WTC11 (cell line): ENCODE results near the gene MRPS18B. TPM values are rescaled to one million over a fixed set of nuclear protein-coding genes. Genes with fewer than 3 reads are reported as not detected.

ENCODE experiments used
- ATF1 ChIP-seq: sonication (generic); formaldehyde crosslinking; IDR thresholded peaks from 2 replicates; pipeline ENCODE4 v1.8.1; 2023; ENCODE audit warnings: mild to moderate bottlenecking, moderate library complexity, missing genetic modification reagents
- CREB1 ChIP-seq: sonication (generic); formaldehyde crosslinking; IDR thresholded peaks from 2 replicates; pipeline ENCODE4 v1.8.0; 2023; ENCODE audit warnings: mild to moderate bottlenecking, missing genetic modification reagents
- ESRRA ChIP-seq: sonication (generic); formaldehyde crosslinking; IDR thresholded peaks from 2 replicates; pipeline ENCODE4 v1.8.1; 2022; ENCODE audit warnings: mild to moderate bottlenecking, missing genetic modification reagents, borderline replicate concordance
- ETV6 ChIP-seq: sonication (generic); formaldehyde crosslinking; IDR thresholded peaks from 2 replicates; pipeline ENCODE4 v1.8.1; 2022; ENCODE audit warnings: mild to moderate bottlenecking, missing genetic modification reagents
- FOXK1 ChIP-seq: sonication (generic); formaldehyde crosslinking; IDR thresholded peaks from 2 replicates; pipeline ENCODE4 v1.8.0; 2022; ENCODE audit warnings: mild to moderate bottlenecking, moderate library complexity, missing genetic modification reagents
- GTF2I ChIP-seq: fragments of 250-450 bp; sonication (Bioruptor Pico); conservative IDR thresholded peaks from 2 replicates; pipeline ENCODE4 v1.4.0; 2021; ENCODE audit warnings: mild to moderate bottlenecking
- JAZF1 ChIP-seq: fragments of 250-450 bp; sonication (Bioruptor Pico); IDR thresholded peaks from 2 replicates; pipeline ENCODE4 v1.9.0; 2021; ENCODE audit warnings: moderate library complexity, mild to moderate bottlenecking, inconsistent platforms
- MYBL2 ChIP-seq: sonication (generic); formaldehyde crosslinking; IDR thresholded peaks from 2 replicates; pipeline ENCODE4 v1.8.1; 2023; ENCODE audit warnings: mild to moderate bottlenecking, moderate library complexity, missing genetic modification reagents
- NFATC4 ChIP-seq: fragments of 250-450 bp; sonication (Bioruptor Pico); IDR thresholded peaks from 2 replicates; pipeline ENCODE4 v1.9.0; 2021; ENCODE audit warnings: mild to moderate bottlenecking
- NR1H2 ChIP-seq: sonication (generic); formaldehyde crosslinking; IDR thresholded peaks from 2 replicates; pipeline ENCODE4 v1.9.0; 2021; ENCODE audit warnings: mild to moderate bottlenecking, moderate library complexity, missing genetic modification reagents
- OVOL2 ChIP-seq: fragments of 250-450 bp; sonication (Bioruptor Pico); IDR thresholded peaks from 2 replicates; pipeline ENCODE4 v1.9.0; 2021; ENCODE audit warnings: mild to moderate bottlenecking, borderline replicate concordance
- RELA ChIP-seq: sonication (generic); formaldehyde crosslinking; IDR thresholded peaks from 2 replicates; pipeline ENCODE4 v1.8.1; 2022; ENCODE audit warnings: missing genetic modification reagents, mild to moderate bottlenecking, borderline replicate concordance
- TEAD1 ChIP-seq: sonication (generic); formaldehyde crosslinking; IDR thresholded peaks from 2 replicates; pipeline ENCODE4 v1.8.0; 2022; ENCODE audit warnings: mild to moderate bottlenecking, missing genetic modification reagents
- ZNF121 ChIP-seq: sonication (generic); formaldehyde crosslinking; IDR thresholded peaks from 2 replicates; pipeline ENCODE4 v1.8.0; 2023; ENCODE audit warnings: missing genetic modification reagents
- ZNF138 ChIP-seq: sonication (generic); formaldehyde crosslinking; conservative IDR thresholded peaks from 2 replicates; pipeline ENCODE4 v1.8.1; 2022; ENCODE audit warnings: mild to moderate bottlenecking, moderate library complexity, missing genetic modification reagents
- ZNF423 ChIP-seq: fragments of 250-450 bp; sonication (Bioruptor Pico); IDR thresholded peaks from 2 replicates; pipeline ENCODE4 v2.1.2; 2022; ENCODE audit warnings: mild to moderate bottlenecking, moderate library complexity
- total RNA-seq: library from RNA; stranded (reverse); gene quantifications from 3 replicates; pipeline ENCODE4 v1.2.3, GENCODE V29; 2021
- TF ChIP-seq, protein P1 (sequence below): sonication (generic); formaldehyde crosslinking; IDR thresholded peaks from 2 replicates; pipeline ENCODE4 v1.8.0; 2022; ENCODE audit warnings: mild to moderate bottlenecking, missing genetic modification reagents
- TF ChIP-seq, protein P2 (sequence below): sonication (generic); formaldehyde crosslinking; IDR thresholded peaks from 2 replicates; pipeline ENCODE4 v1.8.1; 2023; ENCODE audit warnings: mild to moderate bottlenecking, moderate library complexity, missing genetic modification reagents
- TF ChIP-seq, protein P3 (sequence below): sonication (generic); formaldehyde crosslinking; IDR thresholded peaks from 2 replicates; pipeline ENCODE4 v1.8.1; 2022; ENCODE audit warnings: missing genetic modification reagents, borderline replicate concordance
- TF ChIP-seq, protein P4 (sequence below): sonication (generic); formaldehyde crosslinking; IDR thresholded peaks from 2 replicates; pipeline ENCODE4 v1.8.1; 2022; ENCODE audit warnings: mild to moderate bottlenecking, missing genetic modification reagents, moderate library complexity, borderline replicate concordance
- TF ChIP-seq, protein P5 (sequence below): fragments of 250-450 bp; sonication (Bioruptor Pico); IDR thresholded peaks from 2 replicates; pipeline ENCODE4 v1.8.0; 2021; ENCODE audit warnings: mild to moderate bottlenecking
- TF ChIP-seq, protein P6 (sequence below): fragments of 250-450 bp; sonication (Bioruptor Pico); IDR thresholded peaks from 2 replicates; pipeline ENCODE4 v1.9.0; 2021; ENCODE audit warnings: moderate library complexity, mild to moderate bottlenecking, inconsistent platforms, borderline replicate concordance
- TF ChIP-seq, protein P7 (sequence below): sonication (generic); formaldehyde crosslinking; IDR thresholded peaks from 2 replicates; pipeline ENCODE4 v1.8.1; 2023; ENCODE audit warnings: mild to moderate bottlenecking, missing genetic modification reagents
- TF ChIP-seq, protein P8 (sequence below): sonication (generic); formaldehyde crosslinking; IDR thresholded peaks from 2 replicates; pipeline ENCODE4 v1.8.0; 2023; ENCODE audit warnings: missing genetic modification reagents
- TF ChIP-seq, protein P9 (sequence below): sonication (generic); formaldehyde crosslinking; IDR thresholded peaks from 2 replicates; pipeline ENCODE4 v1.8.1; 2023; ENCODE audit warnings: mild to moderate bottlenecking, missing genetic modification reagents, borderline replicate concordance

MRPS18B gene
- total RNA-seq, 1 experiment from 2014 or later, result 67.8 TPM

DNA sequence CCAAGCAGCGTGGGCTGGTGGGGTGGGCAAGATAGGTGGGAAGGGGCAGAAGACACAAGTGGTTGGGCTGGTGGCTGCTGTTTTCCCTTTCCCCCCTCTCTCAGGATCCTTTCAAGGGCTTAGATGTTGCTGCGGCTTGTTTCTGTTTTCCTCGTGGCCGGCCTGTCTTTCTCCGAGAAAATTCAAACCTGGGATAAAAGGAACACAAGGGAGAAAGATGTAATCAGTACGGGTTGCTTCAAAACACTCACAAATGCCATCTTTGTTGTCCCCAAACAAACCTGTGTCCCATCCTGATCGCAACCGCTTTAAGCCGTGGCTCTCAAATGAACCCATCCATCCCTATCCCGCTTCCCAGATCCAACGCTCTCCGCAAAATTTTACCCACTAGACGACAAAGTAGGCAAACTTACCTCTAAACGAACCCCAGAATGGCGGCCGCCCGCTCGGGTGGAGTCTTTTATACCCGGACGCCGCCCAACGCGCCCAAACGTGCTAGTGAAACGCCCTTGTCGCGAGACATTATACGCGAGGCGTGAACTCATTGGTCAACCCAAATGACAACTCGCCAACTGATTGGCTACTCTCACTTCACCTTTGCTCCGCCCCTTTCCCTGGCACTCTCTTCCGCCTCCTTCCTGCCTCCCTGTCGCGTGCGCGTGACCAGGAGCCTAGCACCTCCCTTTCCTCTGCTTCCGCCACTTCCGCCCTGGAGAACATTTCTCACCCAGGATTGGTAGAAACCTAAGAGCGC, 652 bp upstream of the MRPS18B start, which contains the start of gene PPP1R10 (continued):
- TF ChIP-seq, protein P1, sequence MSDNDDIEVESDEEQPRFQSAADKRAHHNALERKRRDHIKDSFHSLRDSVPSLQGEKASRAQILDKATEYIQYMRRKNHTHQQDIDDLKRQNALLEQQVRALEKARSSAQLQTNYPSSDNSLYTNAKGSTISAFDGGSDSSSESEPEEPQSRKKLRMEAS (CRISPR knock-in tag), result no peak
- peak; percentile 46; the same call in 1 of the 2 replicates for TF ChIP-seq FOXK1 (CRISPR knock-in tag)
- no peak for TF ChIP-seq ESRRA (CRISPR knock-in tag)
- no peak for TF ChIP-seq NR1H2
- no peak for TF ChIP-seq ZNF121 (CRISPR knock-in tag)
- TF ChIP-seq RELA (CRISPR knock-in tag), result no peak
- no peak for TF ChIP-seq ZNF423 (CRISPR knock-in tag)
- TF ChIP-seq, protein P2, sequence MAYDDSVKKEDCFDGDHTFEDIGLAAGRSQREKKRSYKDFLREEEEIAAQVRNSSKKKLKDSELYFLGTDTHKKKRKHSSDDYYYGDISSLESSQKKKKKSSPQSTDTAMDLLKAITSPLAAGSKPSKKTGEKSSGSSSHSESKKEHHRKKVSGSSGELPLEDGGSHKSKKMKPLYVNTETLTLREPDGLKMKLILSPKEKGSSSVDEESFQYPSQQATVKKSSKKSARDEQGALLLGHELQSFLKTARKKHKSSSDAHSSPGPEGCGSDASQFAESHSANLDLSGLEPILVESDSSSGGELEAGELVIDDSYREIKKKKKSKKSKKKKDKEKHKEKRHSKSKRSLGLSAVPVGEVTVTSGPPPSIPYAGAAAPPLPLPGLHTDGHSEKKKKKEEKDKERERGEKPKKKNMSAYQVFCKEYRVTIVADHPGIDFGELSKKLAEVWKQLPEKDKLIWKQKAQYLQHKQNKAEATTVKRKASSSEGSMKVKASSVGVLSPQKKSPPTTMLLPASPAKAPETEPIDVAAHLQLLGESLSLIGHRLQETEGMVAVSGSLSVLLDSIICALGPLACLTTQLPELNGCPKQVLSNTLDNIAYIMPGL (CRISPR knock-in tag), result no peak
- peak; percentile 63; the same call in 1 of the 2 replicates for TF ChIP-seq MYBL2 (CRISPR knock-in tag)
- TF ChIP-seq GTF2I (CRISPR knock-in tag), result 0 out of 2 replicates have a peak, but pooled peaks have one; percentile 12
- TF ChIP-seq, protein P3, sequence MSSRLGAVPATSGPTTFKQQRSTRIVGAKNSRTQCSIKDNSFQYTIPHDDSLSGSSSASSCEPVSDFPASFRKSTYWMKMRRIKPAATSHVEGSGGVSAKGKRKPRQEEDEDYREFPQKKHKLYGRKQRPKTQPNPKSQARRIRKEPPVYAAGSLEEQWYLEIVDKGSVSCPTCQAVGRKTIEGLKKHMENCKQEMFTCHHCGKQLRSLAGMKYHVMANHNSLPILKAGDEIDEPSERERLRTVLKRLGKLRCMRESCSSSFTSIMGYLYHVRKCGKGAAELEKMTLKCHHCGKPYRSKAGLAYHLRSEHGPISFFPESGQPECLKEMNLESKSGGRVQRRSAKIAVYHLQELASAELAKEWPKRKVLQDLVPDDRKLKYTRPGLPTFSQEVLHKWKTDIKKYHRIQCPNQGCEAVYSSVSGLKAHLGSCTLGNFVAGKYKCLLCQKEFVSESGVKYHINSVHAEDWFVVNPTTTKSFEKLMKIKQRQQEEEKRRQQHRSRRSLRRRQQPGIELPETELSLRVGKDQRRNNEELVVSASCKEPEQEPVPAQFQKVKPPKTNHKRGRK, result no peak
- no peak for TF ChIP-seq JAZF1 (CRISPR knock-in tag)
- no peak; the same call in 1 of the 2 replicates for TF ChIP-seq OVOL2 (CRISPR knock-in tag)
- TF ChIP-seq, protein P4, sequence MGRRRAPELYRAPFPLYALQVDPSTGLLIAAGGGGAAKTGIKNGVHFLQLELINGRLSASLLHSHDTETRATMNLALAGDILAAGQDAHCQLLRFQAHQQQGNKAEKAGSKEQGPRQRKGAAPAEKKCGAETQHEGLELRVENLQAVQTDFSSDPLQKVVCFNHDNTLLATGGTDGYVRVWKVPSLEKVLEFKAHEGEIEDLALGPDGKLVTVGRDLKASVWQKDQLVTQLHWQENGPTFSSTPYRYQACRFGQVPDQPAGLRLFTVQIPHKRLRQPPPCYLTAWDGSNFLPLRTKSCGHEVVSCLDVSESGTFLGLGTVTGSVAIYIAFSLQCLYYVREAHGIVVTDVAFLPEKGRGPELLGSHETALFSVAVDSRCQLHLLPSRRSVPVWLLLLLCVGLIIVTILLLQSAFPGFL (CRISPR knock-in tag), result no peak
- TF ChIP-seq ZNF138 (CRISPR knock-in tag), result no peak
- TF ChIP-seq, protein P5, sequence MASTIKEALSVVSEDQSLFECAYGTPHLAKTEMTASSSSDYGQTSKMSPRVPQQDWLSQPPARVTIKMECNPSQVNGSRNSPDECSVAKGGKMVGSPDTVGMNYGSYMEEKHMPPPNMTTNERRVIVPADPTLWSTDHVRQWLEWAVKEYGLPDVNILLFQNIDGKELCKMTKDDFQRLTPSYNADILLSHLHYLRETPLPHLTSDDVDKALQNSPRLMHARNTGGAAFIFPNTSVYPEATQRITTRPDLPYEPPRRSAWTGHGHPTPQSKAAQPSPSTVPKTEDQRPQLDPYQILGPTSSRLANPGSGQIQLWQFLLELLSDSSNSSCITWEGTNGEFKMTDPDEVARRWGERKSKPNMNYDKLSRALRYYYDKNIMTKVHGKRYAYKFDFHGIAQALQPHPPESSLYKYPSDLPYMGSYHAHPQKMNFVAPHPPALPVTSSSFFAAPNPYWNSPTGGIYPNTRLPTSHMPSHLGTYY, result peak; percentile 95
- TF ChIP-seq ATF1, result no peak
- TF ChIP-seq TEAD1 (CRISPR knock-in tag), result no peak
- no peak for TF ChIP-seq ETV6
- TF ChIP-seq, protein P6, sequence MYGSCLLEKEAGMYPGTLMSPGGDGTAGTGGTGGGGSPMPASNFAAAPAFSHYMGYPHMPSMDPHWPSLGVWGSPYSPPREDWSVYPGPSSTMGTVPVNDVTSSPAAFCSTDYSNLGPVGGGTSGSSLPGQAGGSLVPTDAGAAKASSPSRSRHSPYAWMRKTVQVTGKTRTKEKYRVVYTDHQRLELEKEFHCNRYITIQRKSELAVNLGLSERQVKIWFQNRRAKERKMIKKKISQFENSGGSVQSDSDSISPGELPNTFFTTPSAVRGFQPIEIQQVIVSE (CRISPR knock-in tag), result peak; percentile 84; the same call in 1 of the 2 replicates
- no peak for TF ChIP-seq CREB1 (CRISPR knock-in tag)
- TF ChIP-seq, protein P7, sequence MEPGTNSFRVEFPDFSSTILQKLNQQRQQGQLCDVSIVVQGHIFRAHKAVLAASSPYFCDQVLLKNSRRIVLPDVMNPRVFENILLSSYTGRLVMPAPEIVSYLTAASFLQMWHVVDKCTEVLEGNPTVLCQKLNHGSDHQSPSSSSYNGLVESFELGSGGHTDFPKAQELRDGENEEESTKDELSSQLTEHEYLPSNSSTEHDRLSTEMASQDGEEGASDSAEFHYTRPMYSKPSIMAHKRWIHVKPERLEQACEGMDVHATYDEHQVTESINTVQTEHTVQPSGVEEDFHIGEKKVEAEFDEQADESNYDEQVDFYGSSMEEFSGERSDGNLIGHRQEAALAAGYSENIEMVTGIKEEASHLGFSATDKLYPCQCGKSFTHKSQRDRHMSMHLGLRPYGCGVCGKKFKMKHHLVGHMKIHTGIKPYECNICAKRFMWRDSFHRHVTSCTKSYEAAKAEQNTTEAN (CRISPR knock-in tag), result no peak
- TF ChIP-seq, protein P8, sequence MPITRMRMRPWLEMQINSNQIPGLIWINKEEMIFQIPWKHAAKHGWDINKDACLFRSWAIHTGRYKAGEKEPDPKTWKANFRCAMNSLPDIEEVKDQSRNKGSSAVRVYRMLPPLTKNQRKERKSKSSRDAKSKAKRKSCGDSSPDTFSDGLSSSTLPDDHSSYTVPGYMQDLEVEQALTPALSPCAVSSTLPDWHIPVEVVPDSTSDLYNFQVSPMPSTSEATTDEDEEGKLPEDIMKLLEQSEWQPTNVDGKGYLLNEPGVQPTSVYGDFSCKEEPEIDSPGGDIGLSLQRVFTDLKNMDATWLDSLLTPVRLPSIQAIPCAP (CRISPR knock-in tag), result no peak
- TF ChIP-seq NFATC4 (CRISPR knock-in tag), result peak; percentile 94
- TF ChIP-seq, protein P9, sequence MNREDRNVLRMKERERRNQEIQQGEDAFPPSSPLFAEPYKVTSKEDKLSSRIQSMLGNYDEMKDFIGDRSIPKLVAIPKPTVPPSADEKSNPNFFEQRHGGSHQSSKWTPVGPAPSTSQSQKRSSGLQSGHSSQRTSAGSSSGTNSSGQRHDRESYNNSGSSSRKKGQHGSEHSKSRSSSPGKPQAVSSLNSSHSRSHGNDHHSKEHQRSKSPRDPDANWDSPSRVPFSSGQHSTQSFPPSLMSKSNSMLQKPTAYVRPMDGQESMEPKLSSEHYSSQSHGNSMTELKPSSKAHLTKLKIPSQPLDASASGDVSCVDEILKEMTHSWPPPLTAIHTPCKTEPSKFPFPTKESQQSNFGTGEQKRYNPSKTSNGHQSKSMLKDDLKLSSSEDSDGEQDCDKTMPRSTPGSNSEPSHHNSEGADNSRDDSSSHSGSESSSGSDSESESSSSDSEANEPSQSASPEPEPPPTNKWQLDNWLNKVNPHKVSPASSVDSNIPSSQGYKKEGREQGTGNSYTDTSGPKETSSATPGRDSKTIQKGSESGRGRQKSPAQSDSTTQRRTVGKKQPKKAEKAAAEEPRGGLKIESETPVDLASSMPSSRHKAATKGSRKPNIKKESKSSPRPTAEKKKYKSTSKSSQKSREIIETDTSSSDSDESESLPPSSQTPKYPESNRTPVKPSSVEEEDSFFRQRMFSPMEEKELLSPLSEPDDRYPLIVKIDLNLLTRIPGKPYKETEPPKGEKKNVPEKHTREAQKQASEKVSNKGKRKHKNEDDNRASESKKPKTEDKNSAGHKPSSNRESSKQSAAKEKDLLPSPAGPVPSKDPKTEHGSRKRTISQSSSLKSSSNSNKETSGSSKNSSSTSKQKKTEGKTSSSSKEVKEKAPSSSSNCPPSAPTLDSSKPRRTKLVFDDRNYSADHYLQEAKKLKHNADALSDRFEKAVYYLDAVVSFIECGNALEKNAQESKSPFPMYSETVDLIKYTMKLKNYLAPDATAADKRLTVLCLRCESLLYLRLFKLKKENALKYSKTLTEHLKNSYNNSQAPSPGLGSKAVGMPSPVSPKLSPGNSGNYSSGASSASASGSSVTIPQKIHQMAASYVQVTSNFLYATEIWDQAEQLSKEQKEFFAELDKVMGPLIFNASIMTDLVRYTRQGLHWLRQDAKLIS (CRISPR knock-in tag), result no peak
